ENCODE measurements around the gene EPB41L4B.

EPB41L4B gene

DNA sequence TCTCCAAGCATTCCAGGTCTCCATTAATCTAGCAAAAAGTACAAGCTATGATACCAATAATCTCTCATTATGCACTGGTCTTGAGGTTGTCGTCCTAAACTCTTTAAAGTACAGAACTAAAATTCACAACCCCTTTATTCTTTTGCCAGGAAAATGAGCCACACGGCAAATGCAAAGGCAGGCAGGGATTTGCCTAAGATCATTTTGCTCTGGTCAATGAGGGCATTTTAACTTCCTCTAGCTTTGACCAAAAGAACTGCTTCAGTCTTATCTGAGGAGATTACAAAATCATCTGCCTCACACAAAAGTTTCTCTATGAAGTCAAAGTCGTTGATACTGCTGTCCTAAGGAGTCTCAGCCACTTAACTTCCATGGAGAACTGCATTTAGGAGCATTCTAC is 51.8 kb downstream of the EPB41L4B start:
- no peak for DNase-seq

DNA sequence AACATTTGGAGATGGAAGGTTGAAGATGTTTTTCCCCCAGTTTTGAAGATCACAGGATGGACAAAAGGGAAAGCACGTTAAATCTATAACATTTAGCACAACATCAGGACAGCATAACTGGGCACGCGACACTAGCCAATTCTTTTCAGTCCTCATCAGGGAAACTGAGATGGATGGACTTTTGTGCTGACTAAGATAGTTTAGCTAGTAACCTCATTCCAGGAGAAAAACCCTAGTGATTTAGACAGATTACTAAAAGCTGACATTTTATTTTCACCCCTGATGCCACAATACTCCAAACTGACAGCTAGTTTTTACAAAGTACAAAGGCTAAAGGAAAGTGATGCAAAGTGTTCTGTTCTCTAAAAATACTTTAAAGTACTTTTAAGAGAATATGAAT is 53.3 kb downstream of the EPB41L4B start:
- DNase-seq, result no peak

- no peak for DNase-seq
Measured at GRCh38 chr9:109264877-109265587, 55.8 kb downstream of the EPB41L4B start.

GRCh38 chr9:109263358-109263757 is 57.5 kb downstream of the EPB41L4B start:
- no peak for DNase-seq

DNA sequence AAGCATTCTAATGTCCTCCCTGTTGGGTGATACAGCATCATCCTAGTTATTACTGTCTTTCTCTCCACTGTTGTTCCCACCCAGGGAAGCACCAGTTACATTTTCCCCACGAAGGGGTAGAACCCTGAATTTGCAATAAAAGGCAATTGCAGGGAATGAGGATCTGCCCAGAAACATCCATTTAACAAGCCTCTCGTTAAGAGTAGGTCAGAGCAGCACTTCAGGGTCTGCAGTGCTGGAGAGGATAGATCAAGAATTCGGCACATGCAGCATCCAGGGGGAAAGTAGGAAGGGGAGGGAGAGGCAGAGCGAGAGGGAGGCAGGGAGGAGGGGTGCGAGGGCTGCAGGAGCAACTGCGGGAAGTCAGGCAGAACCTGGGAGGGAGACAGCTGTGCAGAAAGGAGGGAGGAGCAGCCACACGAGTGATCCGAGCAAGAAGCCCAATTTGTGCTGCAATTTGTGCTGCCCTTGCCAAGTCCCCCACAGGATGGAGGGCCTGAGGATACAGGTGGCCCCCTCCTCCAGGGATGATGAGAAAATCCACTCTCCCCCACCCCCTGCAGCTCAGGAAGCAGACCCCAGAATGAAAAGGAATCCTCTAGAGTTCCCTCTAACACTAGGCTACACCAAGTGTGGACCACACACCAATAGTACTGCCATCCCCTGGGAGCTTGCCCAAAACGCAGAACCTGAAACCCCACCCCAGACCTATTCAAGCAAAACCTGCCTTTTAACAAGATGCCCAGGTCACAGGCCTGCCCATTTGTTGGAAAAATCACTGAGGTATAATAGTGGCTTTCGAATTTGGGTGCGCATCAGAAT is 62.2 kb downstream of the EPB41L4B start:
- peak; percentile 38 for DNase-seq

GRCh38 chr9:109256336-109256735 is 64.5 kb downstream of the EPB41L4B start:
- no peak for DNase-seq

DNA sequence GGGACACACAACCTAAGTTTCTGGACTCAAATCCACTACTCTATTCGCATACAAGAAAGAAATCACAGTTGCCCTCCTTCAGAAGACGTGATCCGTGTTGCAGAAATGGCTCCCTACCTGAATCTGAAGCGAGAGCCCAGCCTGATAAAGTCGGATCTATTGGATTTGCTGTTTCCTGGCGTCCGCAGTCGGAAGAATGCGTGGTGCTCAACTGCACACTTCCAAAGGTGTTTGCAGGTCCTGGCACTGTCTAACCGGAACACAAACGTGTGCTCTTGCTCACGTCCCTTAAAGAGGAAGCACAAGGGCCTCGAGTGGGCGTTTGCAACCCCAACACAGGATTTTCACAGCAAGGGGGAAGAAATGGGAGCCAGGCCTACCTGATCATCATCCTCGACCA is 65.5 kb downstream of the EPB41L4B start:
- DNase-seq, result peak; percentile 17

- no peak for DNase-seq
Measured at GRCh38 chr9:109254317-109254716, 66.5 kb downstream of the EPB41L4B start.

DNA sequence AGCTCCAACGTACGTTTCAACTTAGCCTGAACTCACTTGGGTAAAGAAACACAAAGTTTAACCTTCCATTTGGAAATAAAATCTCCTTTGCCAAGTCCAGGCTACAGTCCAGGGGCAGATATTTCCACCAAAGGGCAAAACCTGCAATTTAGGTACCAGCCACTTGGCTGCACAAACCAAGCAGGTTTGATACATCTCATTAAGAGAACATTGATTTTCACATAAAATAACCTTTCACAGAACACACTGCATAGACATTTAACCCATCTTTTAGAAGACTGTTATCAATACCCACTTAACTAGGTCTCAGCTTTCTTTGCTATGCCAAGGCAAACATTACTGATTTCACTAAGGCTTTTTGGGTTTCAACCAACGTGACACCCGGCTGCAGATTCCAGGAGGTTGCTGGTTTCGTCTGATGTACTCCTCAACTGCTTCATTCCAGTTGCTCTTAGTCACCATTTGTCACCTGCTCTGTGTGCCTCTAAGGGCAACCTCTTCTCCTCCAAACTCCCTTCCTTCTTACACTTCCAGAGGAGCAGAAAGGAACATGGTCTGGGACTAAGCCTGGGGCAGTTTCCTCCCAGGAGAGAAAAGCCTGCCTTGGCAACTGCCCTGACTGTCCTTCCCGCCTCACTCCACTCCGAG is 67.1 kb downstream of the EPB41L4B start:
- peak; percentile 42 for DNase-seq

GRCh38 chr9:109253241-109253636 is 67.6 kb downstream of the EPB41L4B start:
- no peak for DNase-seq

DNA sequence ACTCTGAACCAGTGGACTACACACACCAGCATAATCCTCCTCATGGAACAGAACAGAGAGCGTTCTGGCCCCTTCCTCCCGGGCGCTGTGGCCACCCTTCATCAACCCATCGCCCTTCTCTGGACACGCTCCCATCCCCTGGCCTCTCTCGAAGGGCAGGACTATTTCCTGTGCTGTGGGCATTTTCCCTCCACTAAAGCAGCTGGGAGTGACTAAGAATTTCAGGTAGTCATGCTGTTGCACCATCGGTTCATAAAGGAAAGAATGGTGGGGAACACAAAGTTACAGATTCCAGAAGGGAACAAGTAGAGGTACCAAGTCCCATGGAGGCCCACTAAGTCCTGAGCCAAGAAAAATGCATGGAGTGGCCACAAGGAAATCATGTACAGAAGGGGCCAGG is 68.6 kb downstream of the EPB41L4B start:
- no peak for DNase-seq

GRCh38 chr9:109251776-109252106 is 69.1 kb downstream of the EPB41L4B start:
- DNase-seq, result no peak

- no peak for DNase-seq
Measured at GRCh38 chr9:109251080-109251775, 69.6 kb downstream of the EPB41L4B start.

GRCh38 chr9:109250771-109251079 is 70.1 kb downstream of the EPB41L4B start:
- DNase-seq, result no peak

- no peak for DNase-seq
Measured at GRCh38 chr9:109250311-109250741, 70.5 kb downstream of the EPB41L4B start.

GRCh38 chr9:109249615-109250014 is 71.2 kb downstream of the EPB41L4B start:
- DNase-seq, result no peak

DNA sequence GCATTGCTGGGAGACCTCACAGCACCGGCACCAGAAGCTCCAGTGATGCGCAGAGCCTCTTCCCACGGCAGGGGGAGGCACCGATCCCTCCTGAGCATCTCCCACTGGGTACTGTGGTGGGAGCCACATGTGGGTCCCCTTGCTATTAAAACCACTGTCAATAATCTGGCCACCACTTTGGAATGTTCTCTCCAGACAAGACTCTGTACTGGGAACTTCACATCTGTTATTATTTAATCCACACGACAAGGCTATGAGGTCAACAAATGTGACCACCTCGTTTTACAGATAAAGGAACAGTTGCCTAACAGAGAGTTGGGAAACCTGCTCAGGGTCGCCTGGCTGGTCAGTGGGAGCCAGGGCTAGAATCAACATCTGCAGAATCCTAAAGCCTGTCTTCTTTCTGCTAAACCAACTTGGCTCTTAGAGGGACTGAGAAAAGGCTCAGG is 72.7 kb downstream of the EPB41L4B start:
- no peak for DNase-seq

DNA sequence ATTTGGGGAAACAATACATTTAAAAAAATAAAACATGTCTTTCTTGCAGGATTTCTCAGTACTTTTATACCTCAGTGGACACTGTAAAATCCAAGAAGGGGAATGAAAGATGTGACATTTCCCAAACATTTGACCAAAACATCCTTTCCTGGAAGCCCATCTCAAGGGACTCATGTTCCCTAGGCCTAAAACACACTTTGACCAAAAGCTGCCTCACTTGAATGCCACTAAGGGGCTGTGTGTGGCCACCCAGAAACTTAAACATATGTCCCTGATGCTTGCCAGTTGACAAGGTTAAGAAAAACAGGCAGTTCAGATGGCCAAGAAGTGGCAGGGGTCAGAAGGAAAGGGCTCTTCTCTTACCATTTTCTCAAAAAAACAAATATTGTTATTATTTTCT is 73.6 kb downstream of the EPB41L4B start:
- no peak for DNase-seq

- no peak for DNase-seq
Measured at GRCh38 chr9:109246533-109246932, 74.3 kb downstream of the EPB41L4B start.

- no peak for DNase-seq
Measured at GRCh38 chr9:109245310-109245897, 75.5 kb downstream of the EPB41L4B start.

DNA sequence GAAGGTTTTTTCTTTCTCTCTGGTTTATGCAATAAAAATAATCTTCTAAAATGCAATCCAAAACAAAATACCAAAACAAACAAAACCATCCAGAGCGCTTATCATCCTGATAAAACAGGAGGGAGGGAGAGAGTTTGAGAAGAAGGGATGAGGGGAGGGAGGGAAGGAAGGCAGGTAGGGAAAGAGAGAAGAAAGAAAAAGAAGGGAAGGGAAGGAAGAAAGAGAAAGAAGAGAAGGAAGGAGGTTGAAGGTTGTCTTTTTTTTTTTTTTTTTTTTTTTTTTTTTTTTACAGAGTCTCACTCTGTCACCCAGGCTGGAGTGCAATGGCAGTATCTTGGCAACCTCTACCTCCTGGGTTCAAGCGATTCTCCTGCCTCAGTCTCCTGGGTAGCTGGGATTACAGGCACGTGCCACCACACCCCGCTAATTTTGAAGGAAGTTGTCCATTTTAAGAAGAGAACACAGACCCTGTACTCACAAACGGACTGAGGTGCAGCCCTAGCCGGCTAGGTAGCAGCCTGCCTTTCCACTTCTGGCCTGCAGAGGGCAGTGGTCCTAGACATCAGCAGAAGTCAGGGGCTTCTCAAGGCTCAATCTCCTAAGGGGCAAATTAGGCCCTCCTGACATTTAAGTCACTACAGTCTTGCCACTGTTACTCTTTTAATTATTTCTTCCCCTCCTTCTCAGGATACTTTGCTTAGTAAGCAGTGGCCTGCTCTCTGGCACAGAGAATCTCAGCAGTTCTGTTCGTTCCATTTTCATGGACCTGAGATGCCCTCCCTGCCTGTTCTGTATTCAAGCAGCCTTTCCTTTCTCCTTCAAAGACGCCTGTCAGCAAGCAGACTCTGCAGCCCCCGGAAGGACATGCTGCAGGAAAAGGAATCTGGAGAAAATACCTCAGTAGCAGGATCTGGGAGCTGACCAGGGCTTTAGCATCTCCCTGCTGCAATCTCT is 76.4 kb downstream of the EPB41L4B start:
- peak; percentile 78 for DNase-seq

DNA sequence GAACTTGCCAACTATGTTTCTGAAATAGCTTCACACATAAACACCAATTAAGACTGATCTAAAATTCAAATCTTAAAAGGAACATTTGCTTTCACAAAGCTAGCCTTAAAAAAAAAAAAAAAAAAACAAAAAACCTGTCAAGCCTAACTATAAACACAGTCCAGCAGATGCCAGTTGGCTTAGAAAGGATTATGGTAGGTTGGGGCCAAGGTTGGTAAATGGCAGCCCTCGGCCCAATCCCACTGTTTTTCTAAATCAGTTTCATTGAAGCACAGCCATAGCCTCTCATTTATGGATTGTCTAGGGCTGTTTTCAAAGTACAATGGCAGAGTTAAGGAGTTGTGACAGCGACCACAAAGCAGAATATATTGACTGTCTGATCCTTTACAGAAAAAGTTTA is 78.1 kb downstream of the EPB41L4B start:
- DNase-seq, result no peak

Measured in activated CD8-positive, alpha-beta memory T cell treated with anti-CD3 and anti-CD28 coated beads for 24 hours (primary cell).